A549 treated with AZD2906 at 1 μM for 4 hours (cell line): Measurements from ENCODE around the gene ANKS1A. TPM values are rescaled to one million over a fixed set of nuclear protein-coding genes. Genes with fewer than 3 reads are reported as not detected.

Source experiments
- total RNA-seq: library from RNA; stranded (reverse); fragments of 200-300 nt; extraction: Qiagen RNA extraction; gene quantifications from 5 replicates; pipeline ENCODE4 v1.2.3, GENCODE V29; 2022

ANKS1A gene
- total RNA-seq, result 5.9 to 7.9 TPM (median 6.5 TPM) in 5 replicates

GRCh38 chr6:34888874-34889555 lies at the start of gene ANKS1A:
TSS of gene ANKS1A (plus strand) at chr6:34889255. CDS start at chr6:34889403, 148 bp downstream.

GRCh38 chr6:34887753-34888513 lies 1.1 kb upstream of the ANKS1A start, which contains the start of gene TAF11:
TSS of gene TAF11 (minus strand) at chr6:34888042. CDS start at chr6:34887957, 85 bp downstream.

Other genes starting within 250 kb of the ANKS1A start
- 30.3 to 33.7 TPM (median 31.4 TPM) in 5 replicates for gene ILRUN, start 192.5 kb upstream of the ANKS1A start, total RNA-seq
- 194 to 246 TPM (median 209 TPM) in 5 replicates for gene SNRPC, start 131.8 kb upstream of the ANKS1A start, total RNA-seq
- 4.3 to 5.9 TPM (median 5.0 TPM) in 5 replicates for gene BLTP3A, start 97.2 kb upstream of the ANKS1A start, total RNA-seq
- gene TAF11, start 1.2 kb upstream of the ANKS1A start, total RNA-seq, result 18.8 to 20.5 TPM (median 18.9 TPM) in 5 replicates